ENCODE results near the gene PALM3.

GRCh38 chr19:14089412-14089661 lies 27.5 kb upstream of the PALM3 start:
- no peak for TF ChIP-seq POLR2A (IDR thresholded peaks at IDR 0.05; ENCODE audit: low read depth, low read length)
- TF ChIP-seq TAF1 (IDR thresholded peaks at IDR 0.05; ENCODE audit: borderline replicate concordance, low read depth, low read length), result no peak

All from GM12892 (cell line).